NCI-H446 treated with DMSO at 0.1 percent for 48 hours (cell line): ENCODE results near the gene MACROD2.

ENCODE experiments used
- DNase-seq: peaks from one replicate; lab custom pipeline; 2025; lab: John Stamatoyannopoulos, UW

The MACROD2 gene

DNA sequence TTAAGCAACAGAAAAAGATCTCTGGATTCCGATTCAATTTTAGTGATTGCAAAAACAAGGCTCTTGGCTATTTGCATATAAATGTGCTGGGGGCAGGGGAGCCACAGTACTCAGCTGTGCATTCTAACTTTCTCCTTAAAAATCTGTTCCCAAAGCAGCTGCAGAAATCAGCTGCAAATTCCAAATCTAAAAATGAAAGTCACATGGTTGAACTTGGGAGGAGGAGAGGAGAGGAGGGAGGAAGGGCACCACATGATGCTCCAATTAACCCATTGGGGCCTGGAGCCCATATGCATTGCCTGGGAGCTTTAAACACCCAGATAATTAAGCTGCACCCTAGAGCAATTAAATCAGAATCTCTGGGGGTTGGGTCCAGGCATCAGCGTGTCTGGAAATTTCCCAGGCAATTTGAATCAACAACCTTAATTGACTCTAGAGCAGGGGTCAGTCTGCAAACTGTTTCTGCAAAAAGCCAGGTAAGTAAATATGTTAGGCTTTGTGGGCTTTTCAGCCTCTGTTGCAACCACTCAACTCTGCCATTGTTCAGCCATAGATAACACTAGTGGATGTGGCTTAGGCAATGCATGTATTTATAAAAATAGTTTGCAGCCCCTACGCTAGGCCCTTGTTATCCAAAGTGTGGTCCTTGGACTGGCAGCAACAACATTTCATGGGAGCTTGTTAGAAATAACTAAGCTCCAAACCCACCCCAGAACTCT is 2069.8 kb downstream of the MACROD2 start:
- DNase-seq, result no peak

DNA sequence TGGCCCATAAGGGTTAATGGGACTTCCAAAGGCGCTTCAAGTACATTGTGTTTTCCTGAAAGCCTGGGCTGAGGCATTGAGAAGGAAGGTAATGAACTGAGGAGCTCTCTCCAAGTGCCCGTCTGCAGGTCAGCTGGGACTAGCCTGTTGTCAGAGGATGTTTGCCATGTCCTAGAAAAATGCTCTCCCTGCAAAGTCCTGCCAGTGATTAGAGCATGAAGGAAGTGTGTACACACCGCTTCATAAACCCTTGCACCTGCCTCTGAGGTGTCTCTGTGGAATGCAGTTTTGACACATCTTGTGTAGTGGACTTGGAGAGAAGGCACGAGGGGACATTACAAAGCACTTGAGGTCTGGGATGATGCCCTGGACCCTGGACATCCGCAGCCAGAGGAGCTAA is 2071.3 kb downstream of the MACROD2 start:
- no peak for DNase-seq

DNA sequence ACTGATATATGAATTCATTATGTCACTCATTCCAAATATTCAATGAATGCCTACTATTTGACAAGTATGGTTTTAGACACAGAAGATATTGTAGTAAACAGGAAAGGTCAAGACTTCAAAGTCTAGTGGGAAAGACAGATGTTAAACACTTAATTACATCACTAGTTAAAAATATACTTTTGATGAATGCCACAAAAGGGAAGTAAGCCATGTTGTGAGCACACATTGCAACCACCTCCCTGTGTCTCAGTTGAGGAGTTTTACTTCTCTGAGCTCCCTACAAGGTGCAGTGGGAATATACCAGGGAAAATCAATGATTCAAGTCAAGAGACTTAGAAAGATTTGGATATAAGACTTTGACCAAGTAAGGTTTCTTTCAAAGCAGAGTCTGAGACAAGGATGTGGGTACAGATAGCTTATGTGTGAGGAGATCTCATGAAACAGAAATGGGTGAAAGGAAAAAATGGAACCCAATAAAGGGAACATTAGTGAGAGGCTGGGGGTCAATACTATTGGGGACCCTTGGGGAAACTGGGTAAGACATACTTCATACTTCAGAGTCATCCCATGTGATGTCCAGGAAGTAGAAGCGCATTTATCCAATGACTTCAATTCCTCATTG is 2074.2 kb downstream of the MACROD2 start:
- no peak for DNase-seq

DNA sequence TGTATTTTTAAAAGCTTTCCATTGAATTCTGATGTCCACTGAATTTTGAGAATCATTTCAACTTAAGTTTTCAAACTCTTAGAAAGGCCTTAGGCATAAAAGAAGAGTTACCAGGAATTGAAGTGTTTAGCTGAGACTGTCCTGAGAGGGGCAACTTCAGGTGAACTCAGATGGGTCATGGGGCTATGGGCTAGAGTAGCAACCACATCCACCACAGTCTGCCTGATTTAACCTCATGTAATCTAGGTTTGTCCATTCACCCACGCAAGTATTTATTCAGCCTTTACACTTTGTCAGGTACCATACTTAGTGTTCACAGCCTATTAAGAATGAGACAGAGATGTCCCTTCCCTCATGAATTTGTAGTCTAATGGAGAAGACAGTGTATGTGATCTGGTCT is 2076.9 kb downstream of the MACROD2 start:
- DNase-seq, result no peak

DNA sequence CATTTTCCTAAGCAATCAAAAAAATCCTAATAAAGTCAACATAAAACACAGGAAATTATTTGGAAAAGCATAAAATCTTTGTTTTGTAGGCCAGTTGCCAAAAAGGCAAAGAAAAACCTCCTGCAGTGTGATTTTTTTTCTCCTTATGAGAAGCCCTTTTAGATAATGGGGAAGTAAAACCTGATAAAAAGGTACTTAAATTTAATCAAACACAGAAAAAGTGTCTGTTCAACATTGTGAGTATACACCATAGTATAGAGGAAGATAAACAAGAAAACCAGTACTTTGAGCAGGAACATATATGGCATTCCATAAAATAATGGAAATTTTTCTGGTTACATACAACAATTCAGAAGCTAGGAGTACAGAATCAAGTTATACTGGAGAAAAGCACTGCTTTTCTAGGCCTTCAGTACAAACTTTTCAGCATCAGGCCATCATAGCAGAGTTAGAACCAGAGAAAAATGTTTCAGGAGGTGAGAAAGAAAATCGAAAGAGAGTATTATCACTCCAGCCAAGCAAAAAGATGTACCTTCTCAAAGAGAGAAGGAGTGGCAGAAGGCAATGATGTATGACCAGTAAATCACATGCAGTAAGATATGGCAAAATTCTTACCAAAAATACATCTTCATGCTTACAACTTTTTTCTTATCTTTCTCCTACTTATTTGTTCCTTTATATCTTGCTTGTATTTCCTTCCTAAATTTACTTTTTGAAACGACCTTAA is 2083.0 kb downstream of the MACROD2 start:
- no peak for DNase-seq

DNA sequence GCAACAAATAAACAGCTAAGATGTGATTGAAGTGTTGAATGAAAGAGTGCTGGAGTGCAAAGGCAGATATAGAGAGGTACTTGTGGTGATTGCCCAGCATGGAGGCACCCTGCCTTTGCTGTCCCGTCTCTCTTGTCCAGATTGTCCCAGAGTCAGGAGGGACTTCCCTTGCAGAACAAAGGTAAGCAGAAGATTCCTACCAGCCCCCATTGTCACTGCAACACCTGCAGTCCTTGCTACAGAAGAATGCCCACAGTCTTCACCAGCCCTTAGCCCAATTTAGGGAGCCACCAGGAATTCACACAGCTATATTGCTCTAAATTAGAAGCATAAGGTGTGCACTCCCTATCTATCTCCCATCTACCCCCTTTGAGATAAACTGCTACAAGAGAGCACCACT is 2086.1 kb downstream of the MACROD2 start:
- DNase-seq, result no peak

DNA sequence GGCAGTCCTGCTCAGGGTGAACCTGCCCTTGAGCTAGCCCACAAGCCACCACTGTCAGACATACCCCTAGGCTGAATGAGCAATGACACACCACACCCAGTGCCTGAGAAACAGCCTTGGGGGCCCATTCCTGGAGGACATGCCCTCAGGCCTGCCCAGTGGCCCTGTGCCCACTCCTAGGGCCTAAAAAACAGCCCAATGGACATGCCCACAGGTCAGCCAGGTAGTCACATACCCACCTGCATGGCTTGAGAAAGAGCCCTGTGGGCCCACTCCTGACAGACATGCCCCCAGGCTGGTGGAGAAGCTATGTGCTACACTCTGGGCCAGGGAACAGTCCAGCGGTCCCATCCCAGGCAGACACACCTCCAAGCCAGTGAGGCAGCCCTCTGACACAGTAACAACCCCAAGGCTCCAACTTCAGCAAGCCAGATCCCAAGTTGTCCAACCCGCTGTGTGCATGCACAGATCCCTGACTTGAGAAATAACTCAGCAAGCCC is 2086.8 kb downstream of the MACROD2 start:
- no peak for DNase-seq

DNA sequence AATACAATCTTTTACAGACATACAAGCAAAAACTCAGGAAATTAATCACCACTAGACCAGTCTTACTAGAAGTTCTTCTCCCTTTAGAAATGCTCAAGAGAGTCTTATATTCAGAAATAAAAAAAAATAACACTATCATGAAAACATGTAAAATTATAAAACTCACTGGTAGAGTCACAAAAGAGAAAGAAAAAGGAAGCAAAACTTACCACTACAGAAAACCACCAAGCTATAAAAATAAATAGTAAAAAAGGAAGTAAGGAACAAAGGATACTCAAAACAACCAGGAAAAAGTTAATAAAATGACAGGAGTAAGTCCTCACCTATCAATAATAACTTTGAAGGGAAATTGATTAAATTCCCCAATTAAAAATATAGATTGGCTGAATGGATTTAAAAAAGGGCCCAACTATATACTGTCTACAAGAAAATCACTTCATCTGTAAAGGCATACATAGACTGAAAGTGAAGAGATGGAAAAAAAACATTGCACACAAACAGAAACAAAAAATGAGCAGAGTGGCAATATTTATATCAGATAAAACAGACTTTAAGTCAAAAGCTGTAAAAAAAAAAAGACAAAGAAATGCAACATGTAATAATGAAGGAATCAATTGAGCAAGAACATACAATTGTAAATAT is 2088.4 kb downstream of the MACROD2 start:
- DNase-seq, result no peak

DNA sequence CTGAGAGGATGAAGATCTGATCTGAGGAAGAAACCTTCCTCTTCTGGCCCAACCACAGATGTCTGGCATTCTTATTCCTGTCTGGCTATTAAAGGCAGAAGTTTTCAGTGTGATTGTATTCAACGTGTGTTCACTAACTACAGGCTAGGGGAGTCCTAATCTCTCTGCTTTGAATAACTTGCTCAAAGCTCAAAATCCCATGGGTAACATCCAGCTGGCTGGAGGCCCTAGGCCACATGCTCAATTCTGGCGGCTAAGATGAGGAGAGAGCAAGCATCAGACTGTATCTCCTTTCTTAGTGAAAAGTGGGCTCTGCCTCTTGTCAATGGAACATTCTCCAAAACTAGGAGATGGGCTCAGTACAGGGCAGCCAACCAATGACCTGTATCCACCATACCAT is 2099.9 kb downstream of the MACROD2 start:
- peak; percentile 93 for DNase-seq

DNA sequence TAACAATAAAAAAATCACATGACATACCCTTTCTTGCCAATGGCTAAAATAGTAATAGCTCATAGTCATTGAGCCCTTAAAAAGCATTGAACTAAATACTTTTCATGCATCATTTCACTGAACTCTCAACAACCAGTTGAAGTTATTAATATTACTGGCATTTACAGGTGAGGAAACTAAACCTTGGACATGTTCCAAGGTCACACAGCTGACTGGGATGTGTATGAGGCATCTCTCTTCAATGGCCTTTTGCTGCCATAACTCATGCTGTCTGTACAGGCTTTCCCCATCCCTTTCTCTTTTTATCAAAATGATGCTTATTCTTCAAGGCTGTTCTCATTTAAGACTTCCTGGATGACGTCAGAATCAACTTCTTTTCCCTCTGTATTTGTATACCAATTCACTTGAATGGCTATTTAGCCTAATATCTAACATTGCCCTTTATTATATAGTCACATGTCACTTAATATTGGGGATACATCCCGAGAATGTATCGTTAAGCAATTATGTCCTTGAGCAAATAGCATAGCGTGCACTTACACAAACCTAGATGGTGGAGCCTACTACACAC is 2101.5 kb downstream of the MACROD2 start:
- no peak for DNase-seq

DNA sequence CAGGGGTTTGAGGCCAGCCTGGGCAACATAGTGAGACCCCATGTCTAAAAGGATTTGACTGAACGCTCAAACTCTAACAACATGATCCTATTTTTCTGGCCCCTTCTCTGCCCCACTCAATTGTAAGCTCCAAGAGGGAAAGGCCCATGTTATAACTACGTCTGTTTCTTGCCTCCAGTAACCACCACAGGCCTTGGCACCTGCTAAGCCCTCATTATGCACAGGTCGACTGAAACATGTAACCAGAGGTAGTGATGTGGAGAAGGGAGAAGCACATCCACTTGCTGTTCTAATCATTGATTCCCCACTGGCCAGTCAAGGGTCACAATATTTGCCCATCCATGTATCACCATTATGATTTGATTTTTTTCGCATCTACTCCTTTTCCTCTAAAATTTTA is 2102.5 kb downstream of the MACROD2 start:
- no peak for DNase-seq

DNA sequence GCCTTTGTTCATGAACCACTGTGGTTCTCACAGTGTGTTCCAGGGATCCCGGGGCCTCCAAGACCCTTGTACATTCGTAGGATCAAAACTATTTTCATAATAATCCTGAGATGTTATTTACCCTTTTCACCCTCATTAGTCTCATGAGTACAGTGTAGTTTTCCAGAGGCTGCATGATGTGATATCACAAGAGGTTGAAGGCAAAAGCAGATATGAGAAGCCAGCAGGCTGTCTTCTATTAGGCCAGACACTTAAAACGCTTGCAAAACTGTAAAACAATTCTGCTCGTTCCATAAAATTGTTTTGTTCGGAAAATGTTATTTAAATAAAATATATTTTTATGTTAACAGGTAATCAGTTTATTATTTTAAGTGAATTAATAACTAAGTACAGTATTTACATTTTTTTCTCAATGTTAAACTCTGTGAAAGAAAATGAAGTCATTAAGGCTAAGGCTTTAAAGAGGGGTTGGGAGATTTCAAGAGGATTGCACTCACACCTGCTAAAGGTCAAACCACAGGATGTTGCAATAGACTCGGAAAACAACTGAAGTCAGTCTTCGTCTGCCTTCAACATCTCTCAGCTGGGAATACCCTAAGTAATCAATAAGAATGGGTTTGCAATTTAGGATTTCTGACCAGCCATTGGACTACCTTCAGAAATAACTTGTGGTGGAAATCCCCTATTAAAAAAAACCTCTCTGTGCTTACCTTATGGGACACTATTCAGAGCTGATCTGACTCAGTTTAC is 2103.7 kb downstream of the MACROD2 start:
- no peak for DNase-seq

DNA sequence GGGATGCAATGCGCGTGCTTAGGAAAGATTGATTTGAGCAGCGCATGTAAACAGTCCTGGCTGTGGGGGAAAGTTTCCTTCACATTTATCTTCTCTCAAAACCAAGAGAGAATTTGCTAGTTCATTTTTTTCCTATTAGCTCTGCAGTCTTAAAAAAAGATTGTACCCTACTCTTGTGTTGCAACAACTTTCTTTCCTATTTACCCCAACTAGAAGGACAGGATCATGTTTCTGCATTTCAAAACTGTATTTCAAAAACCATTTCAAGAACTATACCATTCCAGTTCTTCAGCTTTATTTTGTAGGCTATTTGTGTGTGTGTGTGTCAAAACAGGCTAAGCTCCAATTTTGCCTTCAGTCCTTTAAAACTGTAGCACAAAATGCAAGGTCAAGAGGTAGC is 2104.8 kb downstream of the MACROD2 start:
- no peak for DNase-seq

DNA sequence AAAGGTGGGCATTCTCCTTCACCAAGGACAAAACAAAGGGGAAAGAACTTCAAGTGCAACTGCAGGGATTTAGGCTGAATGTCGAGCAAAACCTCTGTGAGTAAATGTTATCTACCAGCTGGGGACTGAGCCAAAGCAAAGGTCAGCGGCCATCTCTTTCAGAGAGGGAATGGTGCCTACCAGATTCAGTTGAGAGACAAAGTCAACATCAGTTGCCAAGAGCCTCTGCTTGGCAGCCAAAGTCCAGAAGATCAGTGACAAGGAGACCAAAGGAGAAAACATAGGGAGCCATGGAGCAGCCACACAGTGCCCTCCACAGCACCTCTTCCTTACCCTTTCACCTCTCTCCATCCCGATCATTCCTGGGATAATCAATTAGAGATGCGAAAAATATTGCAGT is 2105.5 kb downstream of the MACROD2 start:
- DNase-seq, result no peak
